Measurements from ENCODE around the gene CHN1.

The CHN1 gene

GRCh38 chr2:174888646-174889271, 116.4 kb downstream of the CHN1 start:
- no peaks in the 10 kb centered on the region for H3K36me3 ChIP-seq (ENCODE audit: control insufficient read depth, insufficient read depth, low read length)
- no peak overlapping the region for H2BK15ac ChIP-seq (replicated peaks; ENCODE audit: low read depth)
- H2AK5ac ChIP-seq (ENCODE audit: low read length): no peak overlapping the region
- no peak overlapping the region for H3K4me2 ChIP-seq (ENCODE audit: low read length)
- H3K79me2 ChIP-seq (ENCODE audit: control insufficient read depth, insufficient read depth, low read length): no peaks in the 10 kb centered on the region
- H2BK120ac ChIP-seq (ENCODE audit: low read depth, low read length): no peak overlapping the region
- WGBS (ENCODE audit: extremely low coverage, insufficient coverage, low lambda C conversion rate): no CpG with 5 or more reads among the region's 2 CpGs
- H4K5ac ChIP-seq (ENCODE audit: low read length): no peak overlapping the region
- no peak overlapping the region for H3K4ac ChIP-seq (ENCODE audit: low read depth, low read length)
- H3K79me1 ChIP-seq (ENCODE audit: low read length): no peaks in the 10 kb centered on the region
- no peak overlapping the region for H4K8ac ChIP-seq (ENCODE audit: low read depth, low read length)
- no peak overlapping the region for H3K23ac ChIP-seq (ENCODE audit: low read length)
- H3K4me1 ChIP-seq (ENCODE audit: control insufficient read depth, low read depth, low read length): peaks cover 4% of the 10 kb centered on the region
- peak overlapping the region; percentile 65 for H3K18ac ChIP-seq (ENCODE audit: low read length)
- H3K4me3 ChIP-seq (ENCODE audit: low read length): no peak overlapping the region
- H3K27ac ChIP-seq (ENCODE audit: low read depth, low read length): no peak overlapping the region
- H2BK5ac ChIP-seq (ENCODE audit: low read length): no peak overlapping the region
- DNase-seq: peak; percentile 58
- no peaks in the 10 kb centered on the region for H3K27me3 ChIP-seq (ENCODE audit: insufficient read depth, low read length, poor library complexity)
- H3K9ac ChIP-seq (ENCODE audit: low read length): no peak overlapping the region
- no peak overlapping the region for H3K56ac ChIP-seq (ENCODE audit: low read length)

GRCh38 chr2:174888146-174888545, 117.0 kb downstream of the CHN1 start:
- peaks cover 4% of the 10 kb centered on the region for H3K4me1 ChIP-seq (ENCODE audit: control insufficient read depth, low read depth, low read length)
- no peak overlapping the region for H3K9ac ChIP-seq (ENCODE audit: low read length)
- H3K36me3 ChIP-seq (ENCODE audit: control insufficient read depth, insufficient read depth, low read length): no peaks in the 10 kb centered on the region
- no peak overlapping the region for H3K4me2 ChIP-seq (ENCODE audit: low read length)
- H3K56ac ChIP-seq (ENCODE audit: low read length): no peak overlapping the region
- no peaks in the 10 kb centered on the region for H3K27me3 ChIP-seq (ENCODE audit: insufficient read depth, low read length, poor library complexity)
- H3K27ac ChIP-seq (ENCODE audit: low read depth, low read length): no peak overlapping the region
- H2AK5ac ChIP-seq (ENCODE audit: low read length): no peak overlapping the region
- no peak overlapping the region for H3K4ac ChIP-seq (ENCODE audit: low read depth, low read length)
- H4K8ac ChIP-seq (ENCODE audit: low read depth, low read length): no peak overlapping the region
- H2BK15ac ChIP-seq (replicated peaks; ENCODE audit: low read depth): no peak overlapping the region
- H2BK5ac ChIP-seq (ENCODE audit: low read length): no peak overlapping the region
- WGBS (ENCODE audit: extremely low coverage, insufficient coverage, low lambda C conversion rate): no CpG with 5 or more reads among the region's 3 CpGs
- H3K23ac ChIP-seq (ENCODE audit: low read length): no peak overlapping the region
- no peak overlapping the region for H4K5ac ChIP-seq (ENCODE audit: low read length)
- no peaks in the 10 kb centered on the region for H3K79me1 ChIP-seq (ENCODE audit: low read length)
- H3K18ac ChIP-seq (ENCODE audit: low read length): no peak overlapping the region
- no peaks in the 10 kb centered on the region for H3K79me2 ChIP-seq (ENCODE audit: control insufficient read depth, insufficient read depth, low read length)
- no peak for DNase-seq
- H3K4me3 ChIP-seq (ENCODE audit: low read length): no peak overlapping the region
- H2BK120ac ChIP-seq (ENCODE audit: low read depth, low read length): no peak overlapping the region

GRCh38 chr2:174882416-174882815, 122.8 kb downstream of the CHN1 start:
- H2AK5ac ChIP-seq (ENCODE audit: low read length): no peak overlapping the region
- H3K4me3 ChIP-seq (ENCODE audit: low read length): no peak overlapping the region
- no peak overlapping the region for H3K4ac ChIP-seq (ENCODE audit: low read depth, low read length)
- H3K36me3 ChIP-seq (ENCODE audit: control insufficient read depth, insufficient read depth, low read length): no peaks in the 10 kb centered on the region
- H3K27ac ChIP-seq (ENCODE audit: low read depth, low read length): no peak overlapping the region
- H2BK120ac ChIP-seq (ENCODE audit: low read depth, low read length): no peak overlapping the region
- H2BK15ac ChIP-seq (replicated peaks; ENCODE audit: low read depth): no peak overlapping the region
- no peaks in the 10 kb centered on the region for H3K27me3 ChIP-seq (ENCODE audit: insufficient read depth, low read length, poor library complexity)
- H3K56ac ChIP-seq (ENCODE audit: low read length): no peak overlapping the region
- no peaks in the 10 kb centered on the region for H3K79me2 ChIP-seq (ENCODE audit: control insufficient read depth, insufficient read depth, low read length)
- H4K8ac ChIP-seq (ENCODE audit: low read depth, low read length): no peak overlapping the region
- H3K18ac ChIP-seq (ENCODE audit: low read length): no peak overlapping the region
- WGBS (ENCODE audit: extremely low coverage, insufficient coverage, low lambda C conversion rate): 100% methylated on average over 2 of the region's 3 CpGs
- no peak overlapping the region for H3K9ac ChIP-seq (ENCODE audit: low read length)
- H3K23ac ChIP-seq (ENCODE audit: low read length): no peak overlapping the region
- no peaks in the 10 kb centered on the region for H3K4me1 ChIP-seq (ENCODE audit: control insufficient read depth, low read depth, low read length)
- DNase-seq: no peak
- no peak overlapping the region for H2BK5ac ChIP-seq (ENCODE audit: low read length)
- no peak overlapping the region for H4K5ac ChIP-seq (ENCODE audit: low read length)
- no peak overlapping the region for H3K4me2 ChIP-seq (ENCODE audit: low read length)
- H3K79me1 ChIP-seq (ENCODE audit: low read length): no peaks in the 10 kb centered on the region

GRCh38 chr2:174881678-174882077, 123.5 kb downstream of the CHN1 start:
- WGBS (ENCODE audit: extremely low coverage, insufficient coverage, low lambda C conversion rate): no CpG with 5 or more reads among the region's 2 CpGs
- no peak overlapping the region for H2AK5ac ChIP-seq (ENCODE audit: low read length)
- H3K27ac ChIP-seq (ENCODE audit: low read depth, low read length): no peak overlapping the region
- H2BK15ac ChIP-seq (replicated peaks; ENCODE audit: low read depth): no peak overlapping the region
- no peaks in the 10 kb centered on the region for H3K79me1 ChIP-seq (ENCODE audit: low read length)
- H3K9ac ChIP-seq (ENCODE audit: low read length): no peak overlapping the region
- no peak for DNase-seq
- no peak overlapping the region for H3K4me3 ChIP-seq (ENCODE audit: low read length)
- no peak overlapping the region for H3K56ac ChIP-seq (ENCODE audit: low read length)
- no peak overlapping the region for H2BK5ac ChIP-seq (ENCODE audit: low read length)
- no peaks in the 10 kb centered on the region for H3K27me3 ChIP-seq (ENCODE audit: insufficient read depth, low read length, poor library complexity)
- H3K4me2 ChIP-seq (ENCODE audit: low read length): no peak overlapping the region
- H3K4me1 ChIP-seq (ENCODE audit: control insufficient read depth, low read depth, low read length): no peaks in the 10 kb centered on the region
- H3K23ac ChIP-seq (ENCODE audit: low read length): no peak overlapping the region
- no peaks in the 10 kb centered on the region for H3K36me3 ChIP-seq (ENCODE audit: control insufficient read depth, insufficient read depth, low read length)
- H3K4ac ChIP-seq (ENCODE audit: low read depth, low read length): no peak overlapping the region
- H2BK120ac ChIP-seq (ENCODE audit: low read depth, low read length): no peak overlapping the region
- no peaks in the 10 kb centered on the region for H3K79me2 ChIP-seq (ENCODE audit: control insufficient read depth, insufficient read depth, low read length)
- no peak overlapping the region for H4K8ac ChIP-seq (ENCODE audit: low read depth, low read length)
- no peak overlapping the region for H4K5ac ChIP-seq (ENCODE audit: low read length)
- no peak overlapping the region for H3K18ac ChIP-seq (ENCODE audit: low read length)

- H3K4ac ChIP-seq (ENCODE audit: low read depth, low read length): no peak overlapping the region
- no peaks in the 10 kb centered on the region for H3K79me1 ChIP-seq (ENCODE audit: low read length)
- no peaks in the 10 kb centered on the region for H3K36me3 ChIP-seq (ENCODE audit: control insufficient read depth, insufficient read depth, low read length)
- H3K27ac ChIP-seq (ENCODE audit: low read depth, low read length): no peak overlapping the region
- no CpG with 5 or more reads among the region's 4 CpGs for WGBS (ENCODE audit: extremely low coverage, insufficient coverage, low lambda C conversion rate)
- H2BK120ac ChIP-seq (ENCODE audit: low read depth, low read length): no peak overlapping the region
- H4K5ac ChIP-seq (ENCODE audit: low read length): no peak overlapping the region
- H3K9ac ChIP-seq (ENCODE audit: low read length): no peak overlapping the region
- no peak for DNase-seq
- no peak overlapping the region for H3K56ac ChIP-seq (ENCODE audit: low read length)
- no peaks in the 10 kb centered on the region for H3K4me1 ChIP-seq (ENCODE audit: control insufficient read depth, low read depth, low read length)
- H2AK5ac ChIP-seq (ENCODE audit: low read length): no peak overlapping the region
- no peak overlapping the region for H3K23ac ChIP-seq (ENCODE audit: low read length)
- H2BK15ac ChIP-seq (replicated peaks; ENCODE audit: low read depth): no peak overlapping the region
- H3K79me2 ChIP-seq (ENCODE audit: control insufficient read depth, insufficient read depth, low read length): no peaks in the 10 kb centered on the region
- no peaks in the 10 kb centered on the region for H3K27me3 ChIP-seq (ENCODE audit: insufficient read depth, low read length, poor library complexity)
- H3K4me2 ChIP-seq (ENCODE audit: low read length): no peak overlapping the region
- no peak overlapping the region for H3K18ac ChIP-seq (ENCODE audit: low read length)
- H4K8ac ChIP-seq (ENCODE audit: low read depth, low read length): no peak overlapping the region
- no peak overlapping the region for H2BK5ac ChIP-seq (ENCODE audit: low read length)
- no peak overlapping the region for H3K4me3 ChIP-seq (ENCODE audit: low read length)
These were observed 126.5 kb downstream of the CHN1 start for GRCh38 chr2:174878537-174879147.

- no CpG with 5 or more reads among the region's 5 CpGs for WGBS (ENCODE audit: extremely low coverage, insufficient coverage, low lambda C conversion rate)
- DNase-seq: no peak
- H3K36me3 ChIP-seq (ENCODE audit: control insufficient read depth, insufficient read depth, low read length): no peaks in the 10 kb centered on the region
These were observed 127.4 kb downstream of the CHN1 start for GRCh38 chr2:174877751-174878150.

More at GRCh38 chr2:174877751-174878150, 127.4 kb downstream of the CHN1 start:
- no peak overlapping the region for H3K23ac ChIP-seq (ENCODE audit: low read length)
- no peak overlapping the region for H3K4me2 ChIP-seq (ENCODE audit: low read length)
- no peak overlapping the region for H2BK5ac ChIP-seq (ENCODE audit: low read length)
- no peak overlapping the region for H3K9ac ChIP-seq (ENCODE audit: low read length)
- H3K79me1 ChIP-seq (ENCODE audit: low read length): no peaks in the 10 kb centered on the region
- no peaks in the 10 kb centered on the region for H3K79me2 ChIP-seq (ENCODE audit: control insufficient read depth, insufficient read depth, low read length)
- H3K4ac ChIP-seq (ENCODE audit: low read depth, low read length): no peak overlapping the region
- no peak overlapping the region for H2AK5ac ChIP-seq (ENCODE audit: low read length)
- no peak overlapping the region for H3K18ac ChIP-seq (ENCODE audit: low read length)
- H3K4me1 ChIP-seq (ENCODE audit: control insufficient read depth, low read depth, low read length): peaks cover 4% of the 10 kb centered on the region
- no peak overlapping the region for H4K8ac ChIP-seq (ENCODE audit: low read depth, low read length)
- no peaks in the 10 kb centered on the region for H3K27me3 ChIP-seq (ENCODE audit: insufficient read depth, low read length, poor library complexity)
- H2BK15ac ChIP-seq (replicated peaks; ENCODE audit: low read depth): no peak overlapping the region
- no peak overlapping the region for H3K27ac ChIP-seq (ENCODE audit: low read depth, low read length)
- no peak overlapping the region for H3K56ac ChIP-seq (ENCODE audit: low read length)
- no peak overlapping the region for H4K5ac ChIP-seq (ENCODE audit: low read length)
- no peak overlapping the region for H3K4me3 ChIP-seq (ENCODE audit: low read length)
- H2BK120ac ChIP-seq (ENCODE audit: low read depth, low read length): no peak overlapping the region
